H1 (cell line): ENCODE data around the gene ANK2. TPM values are rescaled to one million over a fixed set of nuclear protein-coding genes. Genes with fewer than 3 reads are reported as not detected.

Source experiments
- POLR2AphosphoS5 ChIP-seq: IDR thresholded peaks from 2 replicates; pipeline ENCODE4 v1.6.1; 2011; ENCODE audit warnings: low read depth, low read length
- SP4 ChIP-seq: IDR thresholded peaks from 2 replicates; pipeline ENCODE4 v1.6.1; 2012; ENCODE audit warnings: low read length, inconsistent platforms
- TEAD4 ChIP-seq: IDR thresholded peaks from 2 replicates; pipeline ENCODE4 v1.6.1; 2012; ENCODE audit warnings: low read depth, low read length, inconsistent platforms, mixed read lengths
- polyA plus RNA-seq, 7 experiments: library from polyadenylated mRNA; depleted of rRNA in 3 of 7; stranded (reverse) in 5 of 7; unstranded in 2 of 7; fragments of >200 nt in 5 of 7; fragments of 200-250 nt in 2 of 7; gene quantifications; 1 replicate in 5 of 7; 2 replicates in 1 of 7; 4 replicates in 1 of 7; pipeline versions ENCODE4 v1.2.1 to v1.2.3, GENCODE V29; 2011 to 2013; ENCODE audit warnings: missing spikeins in 2 of 7, mixed read lengths in 2 of 7
- total RNA-seq: library from RNA; stranded (reverse); fragmentation: NEBNext Ultra II Directional; extraction: Animal tissue kit (Norgen Biotek cat#: 25700); gene quantifications from 2 replicates; pipeline ENCODE4 v1.2.1, GENCODE V29; 2021

The ANK2 gene
- total and polyA plus RNA-seq, 2 of the 8 experiments (the other 6 are each of a cell fraction or from before 2014, with no cell fraction given), result 14.2 to 35.1 TPM

DNA sequence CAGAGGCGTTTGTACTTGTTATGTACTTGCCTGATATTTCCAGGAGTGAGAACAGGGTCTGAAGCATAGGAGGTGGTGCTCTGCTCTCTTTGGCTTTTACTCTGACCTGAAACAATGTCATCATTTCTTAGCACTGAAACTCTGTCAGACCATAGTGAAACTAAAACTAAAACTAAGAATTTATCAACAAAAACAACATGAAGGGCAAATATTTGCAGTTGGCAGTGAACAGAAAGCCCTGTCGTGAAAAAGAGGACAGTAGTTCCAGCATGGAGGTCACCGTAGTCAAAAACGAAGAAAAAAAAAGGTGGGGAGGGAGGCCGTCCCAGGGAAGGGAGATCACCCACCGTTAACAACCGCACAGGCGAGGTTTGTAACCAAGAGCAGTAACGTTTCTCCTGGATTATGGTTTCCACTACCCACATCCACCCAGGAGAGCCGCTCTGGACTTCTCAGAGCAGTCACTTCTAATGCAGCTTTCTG is 97.5 kb downstream of the ANK2 start (continued):
- TF ChIP-seq POLR2AphosphoS5 (no peak), SP4 (no peak), TEAD4 (no peak)
